Endothelial cell of umbilical vein (primary cell): ENCODE measurements around the gene FBXO45.

Source experiments
- EZH2 ChIP-seq: IDR thresholded peaks from 2 replicates; pipeline ENCODE4 v1.6.1; 2012; ENCODE audit warnings: borderline replicate concordance, low read depth, mild to moderate bottlenecking, moderate library complexity, low read length, inconsistent platforms; ENCODE audit not compliant: severe bottlenecking
- FOS ChIP-seq: IDR thresholded peaks from 2 replicates; pipeline ENCODE4 v1.6.1; 2011; ENCODE audit warnings: mild to moderate bottlenecking, low read length, moderate library complexity, borderline replicate concordance; ENCODE audit not compliant: insufficient read depth
- JUN ChIP-seq: IDR thresholded peaks from 2 replicates; pipeline ENCODE4 v1.6.1; 2011; ENCODE audit warnings: borderline replicate concordance, low read depth; ENCODE audit not compliant: insufficient read length, insufficient read depth
- MYC ChIP-seq: IDR thresholded peaks from one replicate; pipeline ENCODE4 v1.6.1; 2011; ENCODE audit warnings: mild to moderate bottlenecking, low read depth, low read length
- POLR2A ChIP-seq: IDR thresholded peaks from 2 replicates; pipeline ENCODE4 v1.6.1; 2012; ENCODE audit warnings: low read depth, mild to moderate bottlenecking, control low read depth, low read length
- TF ChIP-seq, protein P1 (sequence below), 2 donors: IDR thresholded peaks; 1 replicate in 1 of 2; 2 replicates in 1 of 2; pipeline ENCODE4 v1.5.1; 2011; ENCODE audit warnings: low read length in 2 of 2, mild to moderate bottlenecking in 2 of 2, moderate library complexity in 2 of 2, control low read depth in 1 of 2, inconsistent platforms in 1 of 2, low read depth in 1 of 2; ENCODE audit not compliant: insufficient read depth in 1 of 2; ENCODE audit errors: extremely low read depth in 1 of 2
- TF ChIP-seq, protein P2 (sequence below): IDR thresholded peaks from 2 replicates; pipeline ENCODE4 v1.6.1; 2011; ENCODE audit not compliant: insufficient read depth, insufficient read length

DNA sequence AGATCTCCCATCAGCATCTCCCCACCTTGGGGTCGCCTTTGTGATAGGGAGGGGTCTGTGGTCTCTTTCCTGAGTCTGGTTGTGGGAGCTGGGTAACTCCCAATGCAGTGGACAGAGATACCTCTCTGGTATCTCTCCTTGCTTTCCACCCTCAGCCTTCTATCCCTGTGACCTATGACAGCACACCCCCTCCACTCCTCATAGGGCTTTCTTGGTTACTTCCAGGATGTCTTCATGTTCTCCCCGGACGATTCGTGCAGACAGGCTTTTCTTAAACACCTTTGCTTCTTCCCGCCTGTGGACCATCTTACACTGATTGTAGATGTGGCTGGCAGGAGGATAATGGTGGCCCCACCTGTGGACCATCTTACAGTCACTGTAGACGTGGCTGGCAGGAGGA is 56.9 kb downstream of the FBXO45 start:
- TF ChIP-seq, protein P1, sequence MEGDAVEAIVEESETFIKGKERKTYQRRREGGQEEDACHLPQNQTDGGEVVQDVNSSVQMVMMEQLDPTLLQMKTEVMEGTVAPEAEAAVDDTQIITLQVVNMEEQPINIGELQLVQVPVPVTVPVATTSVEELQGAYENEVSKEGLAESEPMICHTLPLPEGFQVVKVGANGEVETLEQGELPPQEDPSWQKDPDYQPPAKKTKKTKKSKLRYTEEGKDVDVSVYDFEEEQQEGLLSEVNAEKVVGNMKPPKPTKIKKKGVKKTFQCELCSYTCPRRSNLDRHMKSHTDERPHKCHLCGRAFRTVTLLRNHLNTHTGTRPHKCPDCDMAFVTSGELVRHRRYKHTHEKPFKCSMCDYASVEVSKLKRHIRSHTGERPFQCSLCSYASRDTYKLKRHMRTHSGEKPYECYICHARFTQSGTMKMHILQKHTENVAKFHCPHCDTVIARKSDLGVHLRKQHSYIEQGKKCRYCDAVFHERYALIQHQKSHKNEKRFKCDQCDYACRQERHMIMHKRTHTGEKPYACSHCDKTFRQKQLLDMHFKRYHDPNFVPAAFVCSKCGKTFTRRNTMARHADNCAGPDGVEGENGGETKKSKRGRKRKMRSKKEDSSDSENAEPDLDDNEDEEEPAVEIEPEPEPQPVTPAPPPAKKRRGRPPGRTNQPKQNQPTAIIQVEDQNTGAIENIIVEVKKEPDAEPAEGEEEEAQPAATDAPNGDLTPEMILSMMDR (IDR thresholded peaks at IDR 0.05; ENCODE audit: extremely low read depth in 1 of 2, insufficient read depth in 1 of 2, low read depth in 1 of 2, low read length in 2 of 2), result no peak
- TF ChIP-seq POLR2A, result no peak
- no peak for TF ChIP-seq MYC
- TF ChIP-seq FOS, result no peak
- no peak for TF ChIP-seq JUN
- TF ChIP-seq EZH2, result no peak
- TF ChIP-seq, protein P2, sequence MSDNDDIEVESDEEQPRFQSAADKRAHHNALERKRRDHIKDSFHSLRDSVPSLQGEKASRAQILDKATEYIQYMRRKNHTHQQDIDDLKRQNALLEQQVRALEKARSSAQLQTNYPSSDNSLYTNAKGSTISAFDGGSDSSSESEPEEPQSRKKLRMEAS, result no peak
